ENCODE results near the gene ANAPC4. TPM values are rescaled to one million over a fixed set of nuclear protein-coding genes. Genes with fewer than 3 reads are reported as not detected.

Gene ANAPC4
- total RNA-seq, 1 donor from 2014 or later = 15.0 TPM

GRCh38 chr4:25425361-25425760 lies 48.3 kb downstream of the ANAPC4 start:
- no peaks in the 10 kb centered on the region for H3K36me3 ChIP-seq (ENCODE audit: control insufficient read depth, insufficient read depth, low read length)
- DNase-seq (ENCODE audit: low read depth) (peak; percentile 7), FAIRE-seq (no peak)
- TF ChIP-seq CTCF (IDR thresholded peaks at IDR 0.05; ENCODE audit: insufficient read depth, low read length, severe bottlenecking) = no peak
- H3K27me3 ChIP-seq (ENCODE audit: control insufficient read depth, insufficient read depth, low read length) = no peaks in the 10 kb centered on the region
- no peak overlapping the region for H3K4me3 ChIP-seq (ENCODE audit: low read depth, low read length)

- H3K4me3 ChIP-seq (ENCODE audit: low read depth, low read length) = no peak overlapping the region
- FAIRE-seq = no peak
These were observed 50.8 kb downstream of the ANAPC4 start for GRCh38 chr4:25427871-25428270.

GRCh38 chr4:25430630-25431029 lies 53.6 kb downstream of the ANAPC4 start:
- no peak overlapping the region for H3K4me3 ChIP-seq (ENCODE audit: low read depth, low read length)
- DNase-seq (ENCODE audit: low read depth) (no peak), FAIRE-seq (no peak)
- no peaks in the 10 kb centered on the region for H3K36me3 ChIP-seq (ENCODE audit: control insufficient read depth, insufficient read depth, low read length)
- no peaks in the 10 kb centered on the region for H3K27me3 ChIP-seq (ENCODE audit: control insufficient read depth, insufficient read depth, low read length)
- no peak for TF ChIP-seq CTCF (IDR thresholded peaks at IDR 0.05; ENCODE audit: insufficient read depth, low read length, severe bottlenecking)

More at GRCh38 chr4:25427871-25428270, 50.8 kb downstream of the ANAPC4 start:
- Histone ChIP-seq H3K36me3 (ENCODE audit: control insufficient read depth, insufficient read depth, low read length) (no peaks in the 10 kb centered on the region), H3K27me3 (ENCODE audit: control insufficient read depth, insufficient read depth, low read length) (no peaks in the 10 kb centered on the region)
- no peak for DNase-seq (ENCODE audit: low read depth)
- no peak for TF ChIP-seq CTCF (IDR thresholded peaks at IDR 0.05; ENCODE audit: insufficient read depth, low read length, severe bottlenecking)

- Histone ChIP-seq H3K36me3 (ENCODE audit: control insufficient read depth, insufficient read depth, low read length) (no peaks in the 10 kb centered on the region), H3K4me3 (ENCODE audit: low read depth, low read length) (no peak overlapping the region), H3K27me3 (ENCODE audit: control insufficient read depth, insufficient read depth, low read length) (no peaks in the 10 kb centered on the region)
- peak; percentile 96 for FAIRE-seq
- no peak for DNase-seq (ENCODE audit: low read depth)
- no peak for TF ChIP-seq CTCF (IDR thresholded peaks at IDR 0.05; ENCODE audit: insufficient read depth, low read length, severe bottlenecking)
These were observed 57.1 kb downstream of the ANAPC4 start for GRCh38 chr4:25433966-25434827.

GRCh38 chr4:25437926-25438325 lies 60.9 kb downstream of the ANAPC4 start:
- H3K4me3 ChIP-seq (ENCODE audit: low read depth, low read length) = no peak overlapping the region
- no peaks in the 10 kb centered on the region for H3K27me3 ChIP-seq (ENCODE audit: control insufficient read depth, insufficient read depth, low read length)
- TF ChIP-seq CTCF (IDR thresholded peaks at IDR 0.05; ENCODE audit: insufficient read depth, low read length, severe bottlenecking) = no peak
- DNase-seq (ENCODE audit: low read depth) = no peak
- no peak for FAIRE-seq
- no peaks in the 10 kb centered on the region for H3K36me3 ChIP-seq (ENCODE audit: control insufficient read depth, insufficient read depth, low read length)
